ENCODE data around the gene ZNF804B.

DNA sequence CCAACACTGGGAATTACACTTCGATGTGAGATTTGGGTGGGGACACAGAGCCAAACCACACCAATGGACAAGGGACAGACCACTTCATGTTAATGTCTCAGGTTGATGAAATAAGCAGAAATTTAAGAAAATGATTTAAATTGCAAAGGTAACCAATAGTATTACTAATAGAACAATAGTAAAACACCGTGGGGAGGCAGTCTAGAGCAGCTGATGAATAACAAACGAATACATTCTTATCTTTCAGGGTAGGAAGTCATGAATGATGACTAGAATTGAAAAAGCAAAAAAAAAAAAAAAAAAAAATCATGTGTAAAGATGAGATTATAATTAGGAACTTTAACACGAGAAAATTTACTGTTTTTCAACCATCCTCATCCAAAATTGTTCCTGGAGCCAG is 207.9 kb downstream of the ZNF804B start:
- TF ChIP-seq, protein P1, sequence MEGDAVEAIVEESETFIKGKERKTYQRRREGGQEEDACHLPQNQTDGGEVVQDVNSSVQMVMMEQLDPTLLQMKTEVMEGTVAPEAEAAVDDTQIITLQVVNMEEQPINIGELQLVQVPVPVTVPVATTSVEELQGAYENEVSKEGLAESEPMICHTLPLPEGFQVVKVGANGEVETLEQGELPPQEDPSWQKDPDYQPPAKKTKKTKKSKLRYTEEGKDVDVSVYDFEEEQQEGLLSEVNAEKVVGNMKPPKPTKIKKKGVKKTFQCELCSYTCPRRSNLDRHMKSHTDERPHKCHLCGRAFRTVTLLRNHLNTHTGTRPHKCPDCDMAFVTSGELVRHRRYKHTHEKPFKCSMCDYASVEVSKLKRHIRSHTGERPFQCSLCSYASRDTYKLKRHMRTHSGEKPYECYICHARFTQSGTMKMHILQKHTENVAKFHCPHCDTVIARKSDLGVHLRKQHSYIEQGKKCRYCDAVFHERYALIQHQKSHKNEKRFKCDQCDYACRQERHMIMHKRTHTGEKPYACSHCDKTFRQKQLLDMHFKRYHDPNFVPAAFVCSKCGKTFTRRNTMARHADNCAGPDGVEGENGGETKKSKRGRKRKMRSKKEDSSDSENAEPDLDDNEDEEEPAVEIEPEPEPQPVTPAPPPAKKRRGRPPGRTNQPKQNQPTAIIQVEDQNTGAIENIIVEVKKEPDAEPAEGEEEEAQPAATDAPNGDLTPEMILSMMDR (IDR thresholded peaks at IDR 0.05), result no peak
- TF ChIP-seq EP300 (IDR thresholded peaks at IDR 0.05), result no peak
